Hematopoietic multipotent progenitor cell treated with erythropoietin and hydrocortisone succinate and interleukin-3 and kit ligand, for 4 days (in vitro differentiated cells): Measurements from ENCODE around the gene IFT43.

ENCODE experiments used
- DNase-seq: peaks from one replicate; pipeline ENCODE4 v3.0.0-alpha.2; 2015

Gene IFT43

DNA sequence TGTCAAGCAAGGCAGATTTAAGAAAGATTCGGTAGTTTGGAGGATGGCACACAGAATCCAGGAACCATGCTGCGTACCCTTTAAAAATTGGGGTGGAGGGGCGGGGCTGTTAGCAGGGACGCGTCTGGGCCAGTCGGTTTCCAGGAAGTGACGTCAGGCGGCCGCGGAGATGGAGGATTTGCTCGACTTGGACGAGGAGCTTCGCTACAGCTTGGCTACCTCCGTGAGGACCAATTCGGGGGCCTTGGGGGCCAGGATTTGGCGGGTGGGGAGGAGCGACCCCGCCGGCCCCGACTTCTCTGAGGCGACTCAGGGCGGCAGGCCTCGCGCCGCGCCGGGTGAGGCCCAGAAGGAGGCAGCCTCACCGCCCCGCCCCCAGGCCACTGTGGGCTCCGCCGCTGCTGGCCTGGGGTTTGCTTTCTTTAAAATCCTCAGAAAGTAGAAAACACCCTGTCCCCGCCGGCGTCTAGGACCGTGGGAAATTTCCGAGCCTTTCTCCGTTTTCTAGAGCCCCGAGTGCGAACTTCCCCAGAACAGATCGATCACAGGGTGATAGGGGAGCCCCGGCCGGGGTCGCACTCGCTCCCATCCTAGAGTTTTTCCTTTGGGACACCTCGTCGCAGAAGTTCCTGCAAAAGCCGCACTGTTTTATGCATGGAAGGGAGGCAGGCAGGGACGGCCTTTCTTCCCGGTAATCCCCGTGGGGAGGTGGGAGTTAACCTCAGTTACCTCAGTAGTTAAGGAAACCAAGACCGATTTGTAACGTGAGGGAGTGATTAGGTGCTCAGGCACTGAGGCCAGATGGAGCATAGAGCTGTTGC is at the start of gene IFT43:
Gene IFT43 (plus strand): TSS at position 146 of the 821 bp plus-strand sequence. CDS start 24 bp downstream, at position 170.
- DNase-seq: peak; percentile 95

DNA sequence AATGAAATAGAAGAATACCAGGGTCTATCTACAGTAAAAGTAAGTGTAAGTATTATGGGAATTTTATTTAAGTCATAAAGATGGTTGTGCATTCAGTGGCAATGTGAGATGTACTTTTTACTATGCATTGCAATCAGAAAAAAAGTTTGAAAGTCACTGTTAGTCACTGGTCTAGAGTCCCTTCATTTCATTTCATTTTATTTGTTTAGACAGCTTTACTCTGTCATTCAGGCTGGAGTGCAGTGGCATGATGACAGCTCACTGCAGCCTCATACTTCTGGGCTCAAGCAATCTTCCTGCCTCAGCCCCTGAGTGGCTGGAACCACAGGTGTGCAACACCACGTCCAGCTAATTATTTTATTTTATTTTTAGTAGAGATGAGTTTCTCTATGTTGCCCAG is 46.4 kb upstream of the IFT43 start:
- DNase-seq: no peak

DNA sequence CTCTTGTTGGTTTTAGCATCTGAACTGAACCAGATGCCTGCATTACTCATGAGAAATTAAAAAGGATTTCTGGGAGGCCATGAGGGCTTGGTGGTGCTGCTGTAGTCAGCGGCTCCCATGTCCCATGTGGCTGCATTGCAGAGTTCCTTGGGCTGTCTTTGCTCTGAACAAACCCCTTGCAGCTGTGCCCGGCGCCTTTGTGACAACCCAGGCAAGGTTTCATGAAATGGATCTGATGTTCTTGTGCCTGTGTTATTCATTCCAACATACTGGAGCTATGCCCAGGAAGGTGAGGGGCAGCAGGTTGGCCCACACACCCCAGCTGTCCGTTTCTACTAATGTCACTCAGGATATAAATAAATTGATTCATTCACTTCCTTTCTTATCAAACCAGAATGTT is 44.5 kb upstream of the IFT43 start:
- DNase-seq: no peak

DNA sequence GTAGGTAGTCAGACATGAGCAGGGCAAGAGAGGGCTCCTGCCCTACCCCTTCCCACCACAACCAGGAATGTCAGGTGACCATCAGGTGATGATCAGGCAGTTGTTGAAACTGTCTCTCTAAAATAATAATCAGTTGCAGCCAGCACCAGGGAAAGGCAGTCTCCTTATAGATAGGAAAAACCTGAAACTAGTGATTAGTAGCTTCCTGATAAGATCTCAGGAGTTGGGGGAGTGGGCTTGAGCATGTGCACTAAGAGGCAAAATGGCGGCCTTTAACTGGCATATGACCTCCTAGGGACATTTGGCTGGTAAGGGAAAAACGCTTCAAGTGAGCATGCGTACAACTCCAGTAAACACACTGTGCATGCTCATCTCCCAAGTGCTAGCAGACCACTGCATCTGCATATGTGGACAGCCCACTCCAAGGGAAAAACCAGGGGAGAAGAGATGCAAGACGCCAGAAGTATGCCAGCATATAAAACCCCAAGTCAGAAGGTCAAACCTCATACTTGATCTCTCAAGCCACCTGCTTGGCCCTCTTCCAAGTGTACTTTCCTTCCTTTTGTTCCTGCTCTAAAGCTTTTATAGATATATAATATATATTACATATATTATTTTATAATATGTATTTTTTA is 40.8 kb upstream of the IFT43 start:
- peak; percentile 13 for DNase-seq

DNA sequence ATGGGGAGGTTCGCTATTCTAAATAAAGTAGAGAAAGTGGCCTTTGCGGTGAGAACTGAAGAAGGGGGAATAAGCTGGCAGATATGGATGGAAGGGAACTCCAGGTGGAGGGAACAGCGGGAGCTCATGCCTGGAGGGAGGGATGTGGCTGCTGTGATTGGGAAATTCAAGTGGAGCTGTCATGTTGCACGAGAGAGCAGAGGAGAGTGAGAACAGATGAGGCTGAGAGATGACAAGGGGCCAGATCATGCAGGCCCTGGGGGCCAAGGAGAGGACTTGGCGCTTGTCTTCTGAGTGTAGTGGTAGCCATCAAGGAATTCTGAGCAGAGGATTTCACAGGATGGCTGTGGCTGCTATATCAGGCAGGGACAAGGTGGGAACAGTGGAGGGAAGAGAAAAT is 38.8 kb upstream of the IFT43 start:
- DNase-seq: no peak

DNA sequence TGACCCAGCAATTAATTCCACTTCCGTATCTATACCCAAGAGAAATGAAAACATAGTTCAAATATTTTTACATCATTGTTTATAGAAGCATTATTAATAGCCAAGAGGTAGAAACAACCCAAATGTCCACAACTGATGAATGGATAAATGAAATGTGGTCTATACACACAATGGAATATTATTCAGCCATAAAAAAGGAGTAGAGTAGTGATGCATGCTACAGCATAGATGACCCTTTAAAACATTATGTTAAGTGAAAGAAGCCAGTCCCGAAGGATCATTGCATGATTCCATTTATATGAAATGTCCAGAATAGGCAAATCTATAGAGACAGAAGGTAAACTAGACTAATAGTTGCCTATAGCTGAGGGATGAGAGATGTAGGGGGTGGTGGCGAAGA is 33.1 kb upstream of the IFT43 start:
- no peak for DNase-seq

DNA sequence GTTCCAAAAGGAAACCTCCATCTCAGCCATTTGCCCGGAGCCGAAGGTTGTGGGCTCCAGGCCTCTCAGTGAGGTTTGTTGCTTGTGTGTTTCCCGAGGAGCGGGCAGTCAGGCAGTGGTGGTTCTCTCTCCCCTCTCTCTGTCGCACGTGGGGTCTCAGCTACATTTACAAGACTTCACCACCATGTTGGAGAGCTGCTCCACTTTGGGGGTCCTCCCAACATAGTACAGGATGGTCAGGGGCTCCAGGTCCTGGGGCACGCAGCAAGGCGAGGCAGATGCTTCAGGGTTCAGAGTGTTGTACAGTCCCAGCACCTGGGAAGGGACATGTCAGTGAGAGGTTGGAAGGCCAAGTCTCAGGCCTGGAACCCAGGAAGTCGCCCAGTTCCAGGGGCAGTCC is 26.5 kb upstream of the IFT43 start:
- no peak for DNase-seq

DNA sequence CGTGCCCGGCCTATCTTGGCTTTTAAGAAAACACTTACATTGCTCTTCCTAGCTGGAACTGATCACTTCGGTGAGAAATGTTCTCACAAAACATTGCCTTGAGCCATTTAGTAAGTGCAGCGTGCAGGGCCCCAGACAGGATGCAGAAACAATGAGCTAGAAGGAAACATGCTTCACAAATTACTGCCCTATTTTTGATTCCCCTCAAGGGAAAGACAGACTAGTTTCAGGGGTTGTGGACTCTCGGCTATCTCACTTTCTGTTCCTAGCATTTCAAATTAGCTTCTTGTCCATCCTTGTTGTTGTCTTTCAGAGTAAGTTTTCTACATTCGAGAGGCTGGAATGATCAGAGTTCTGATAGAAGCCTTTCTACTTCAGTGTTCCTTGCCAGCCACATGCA is 25.3 kb upstream of the IFT43 start:
- no peak for DNase-seq

DNA sequence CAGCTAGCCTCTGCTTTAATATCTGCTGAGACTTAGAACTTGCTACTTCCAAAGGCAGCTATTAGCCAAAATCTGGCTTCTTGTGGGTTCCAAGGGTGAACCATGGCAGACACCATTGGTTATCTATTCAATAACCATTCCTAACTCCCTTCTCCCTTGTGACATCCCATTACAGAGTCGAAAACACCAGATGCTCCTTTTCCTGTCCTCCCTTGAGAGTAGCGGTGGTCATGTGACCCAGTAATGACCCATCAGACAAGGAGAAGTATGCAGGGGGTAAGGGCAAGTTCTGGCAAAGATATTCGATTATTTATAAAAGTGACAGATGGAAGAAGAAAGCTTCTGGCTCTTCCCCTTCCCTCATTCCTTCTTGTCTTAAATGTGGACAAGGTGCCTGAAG is 23.9 kb upstream of the IFT43 start:
- no peak for DNase-seq

DNA sequence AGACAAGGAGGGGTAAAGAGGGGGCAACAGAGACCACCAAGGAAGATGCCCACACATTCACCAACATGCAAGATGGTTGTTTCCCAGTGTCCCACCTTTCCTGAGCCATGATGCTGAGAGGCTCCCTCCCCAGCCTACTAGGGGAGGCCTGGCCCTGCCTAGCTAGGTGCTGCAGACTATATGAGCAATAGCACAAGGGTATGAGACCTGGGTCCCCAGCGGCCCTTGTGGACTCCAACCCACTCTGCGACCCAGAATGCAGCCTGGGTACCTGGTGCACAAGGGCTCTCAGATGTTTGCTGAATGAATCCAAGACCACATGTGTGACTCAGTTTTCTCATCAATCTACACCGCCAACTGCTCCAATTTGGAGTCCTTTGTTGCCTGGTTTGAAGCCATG is 17.7 kb upstream of the IFT43 start:
- DNase-seq: no peak

DNA sequence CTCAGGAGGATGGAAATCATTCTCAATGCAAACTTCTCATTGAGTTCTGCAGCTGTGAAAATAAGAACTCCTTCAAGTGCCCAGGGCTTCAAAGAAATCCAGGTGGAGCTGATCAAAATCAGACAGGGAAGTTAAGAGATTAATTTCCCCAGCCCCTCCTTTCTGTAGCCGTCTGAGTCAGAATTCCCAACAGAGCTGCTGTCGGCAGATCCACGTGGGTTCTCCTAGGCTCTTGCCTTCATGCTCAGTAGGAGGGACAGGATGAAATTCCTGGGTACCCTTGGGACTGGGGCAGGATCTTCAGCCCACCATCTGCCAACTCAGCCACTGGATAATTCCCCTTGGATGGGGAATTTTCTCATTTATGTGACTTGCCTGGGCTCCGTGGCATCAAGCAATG is 17.1 kb upstream of the IFT43 start:
- no peak for DNase-seq

DNA sequence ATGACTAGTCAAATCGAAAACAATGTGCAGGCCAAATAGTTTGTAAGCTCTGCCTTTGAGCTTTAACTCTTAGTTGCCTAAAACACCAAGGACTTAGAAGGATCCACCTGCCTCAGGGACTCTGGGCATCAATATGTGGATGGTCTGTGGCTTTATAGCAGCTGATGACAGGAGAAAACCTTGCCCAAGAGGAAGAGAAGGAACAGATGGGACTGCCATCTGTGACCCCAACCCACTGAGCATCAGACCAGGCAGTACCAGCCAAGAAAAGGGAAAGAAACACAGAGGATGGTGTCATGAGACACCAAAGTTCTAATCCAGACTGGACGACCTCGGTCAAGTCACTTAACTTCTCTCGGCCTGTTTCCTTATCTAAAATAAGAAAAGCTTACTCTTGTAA is 16.4 kb upstream of the IFT43 start:
- DNase-seq: no peak

DNA sequence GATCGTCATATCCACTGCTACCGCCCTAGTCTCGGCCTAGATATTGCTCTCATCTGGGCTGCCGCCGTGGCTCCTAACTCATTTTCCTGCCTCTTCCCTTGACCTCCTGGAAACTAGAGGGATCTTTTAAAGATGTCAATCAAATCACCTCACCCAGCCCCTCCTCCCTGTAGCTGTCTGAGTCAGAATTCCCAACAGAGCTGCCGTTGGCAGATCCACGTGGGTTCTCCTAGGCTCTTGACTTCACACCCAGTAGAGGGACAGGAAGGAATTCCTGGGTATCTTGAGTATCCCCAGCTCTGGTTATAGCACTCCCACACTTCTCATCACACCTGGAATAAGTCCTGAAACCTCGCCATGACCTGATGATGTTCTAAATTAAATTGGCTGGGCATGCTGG is 15.7 kb upstream of the IFT43 start:
- DNase-seq: no peak

DNA sequence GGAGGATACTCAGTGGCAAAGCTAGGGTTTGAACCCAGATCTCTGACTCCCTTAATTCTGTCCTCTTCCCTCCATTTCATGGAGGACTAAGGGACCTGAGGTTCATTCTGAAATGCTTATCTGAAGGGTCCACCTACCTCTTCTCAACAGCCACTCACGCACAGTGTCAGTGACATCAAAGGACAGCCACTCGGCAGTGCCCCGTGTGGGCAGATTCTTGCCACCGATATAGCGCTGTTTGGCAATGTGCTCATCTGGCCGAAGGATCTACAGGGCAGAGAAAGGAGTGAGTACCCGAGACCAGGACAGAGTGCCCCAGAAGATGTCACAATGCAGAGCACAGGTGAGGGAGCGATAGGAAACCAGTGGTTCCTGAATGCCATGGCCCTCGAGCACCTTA is 14.6 kb upstream of the IFT43 start:
- DNase-seq: peak; percentile 20

DNA sequence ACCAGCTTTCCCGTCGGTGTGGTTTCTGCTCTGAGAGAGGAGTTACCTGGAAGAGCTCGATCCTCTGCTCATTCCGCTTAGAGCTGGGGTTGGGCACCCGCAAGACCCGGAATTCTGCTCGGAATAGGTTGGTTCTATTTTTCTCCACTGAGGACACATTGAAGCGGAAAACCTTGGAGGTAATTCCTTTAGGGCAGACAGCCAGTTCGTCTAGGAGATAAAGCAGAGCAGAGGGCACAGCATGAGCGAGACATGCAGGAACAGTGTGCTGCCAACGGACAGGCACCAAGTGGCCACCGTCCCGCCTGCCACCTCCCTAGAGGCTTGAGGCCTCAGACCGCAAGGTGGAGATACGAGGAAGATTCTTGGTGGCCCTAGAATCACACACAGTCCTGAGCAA is 14.1 kb upstream of the IFT43 start:
- DNase-seq: no peak

DNA sequence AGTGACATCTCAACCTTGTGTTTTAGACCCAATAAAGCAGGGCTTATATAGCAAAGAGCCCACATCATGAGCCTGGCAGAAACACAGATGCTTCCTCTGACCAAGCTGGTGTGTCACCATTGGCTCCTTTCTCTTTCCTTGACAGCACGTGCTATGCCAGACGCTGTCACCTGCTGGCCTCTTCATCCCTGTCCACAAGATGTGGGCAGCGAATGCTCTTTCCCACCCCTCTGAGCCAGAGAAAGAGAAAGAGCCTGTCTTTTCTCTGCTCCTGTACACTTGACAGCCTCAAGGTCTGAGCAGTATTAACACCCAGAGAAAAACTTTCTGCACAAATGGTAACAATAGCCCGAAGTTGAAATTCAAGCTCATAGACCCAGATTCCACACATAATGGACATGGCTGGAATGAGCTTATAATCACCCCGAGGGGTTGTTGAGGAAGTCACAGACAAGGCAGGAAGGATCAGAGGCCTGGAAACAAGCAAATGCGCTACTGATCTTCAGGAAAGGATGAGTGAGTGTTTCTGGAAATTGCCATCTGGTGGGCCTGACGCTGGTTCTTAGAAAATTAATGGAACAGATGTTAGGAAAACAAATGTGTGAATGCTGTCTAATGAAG is 12.7 kb upstream of the IFT43 start:
- no peak for DNase-seq

DNA sequence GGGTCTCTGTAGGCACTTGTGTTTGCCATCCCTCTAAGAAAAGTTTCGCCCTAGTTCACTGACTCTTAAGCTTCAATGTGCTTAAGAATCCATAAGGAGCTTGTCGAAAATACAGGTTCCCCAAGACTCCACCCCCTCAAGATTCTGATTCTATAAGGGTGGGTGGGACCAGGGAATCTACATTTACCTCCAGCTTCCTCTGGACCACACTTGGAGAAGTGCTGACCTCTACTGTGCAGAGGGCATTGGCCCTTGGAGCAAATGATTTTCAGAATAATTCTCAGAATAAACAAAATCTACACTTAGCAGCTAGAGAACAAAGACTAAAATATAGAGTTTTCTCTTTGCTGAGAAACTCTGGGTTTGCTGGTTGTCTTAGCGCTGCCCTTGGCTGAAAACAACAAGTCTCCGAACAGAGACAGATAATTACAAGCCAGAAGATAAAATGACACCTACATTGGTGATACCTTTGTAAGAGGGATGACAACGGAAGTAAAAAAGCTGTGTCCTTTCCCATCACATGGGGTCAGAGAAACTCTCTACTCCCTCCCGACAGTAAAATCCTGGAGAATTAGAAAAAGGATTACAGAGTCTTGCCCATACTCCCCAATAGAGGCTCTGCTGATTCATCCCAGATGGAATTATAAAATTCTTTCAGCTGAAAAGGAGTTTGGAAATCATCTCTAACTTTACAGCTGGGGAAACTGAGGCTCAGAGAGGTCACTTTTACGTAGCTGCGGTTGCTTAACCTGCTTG is 8.6 kb upstream of the IFT43 start:
- DNase-seq: no peak

DNA sequence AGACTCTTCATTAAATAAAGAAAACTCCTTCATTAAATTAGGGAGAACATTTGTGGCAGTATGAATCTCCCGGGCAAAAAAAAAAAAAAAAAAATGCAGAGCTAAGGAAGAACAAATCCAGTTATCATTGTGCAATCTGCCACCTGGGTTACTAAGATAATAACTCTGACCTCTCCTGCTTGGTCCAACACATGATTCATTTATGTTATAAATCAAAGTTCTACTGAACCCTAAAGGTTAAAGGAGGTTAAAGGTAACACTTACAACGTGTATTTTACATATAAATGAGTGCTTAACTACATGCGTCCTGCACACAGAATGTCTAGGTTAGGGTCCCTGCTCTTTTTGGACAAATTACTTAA is 8.0 kb upstream of the IFT43 start:
- no peak for DNase-seq

DNA sequence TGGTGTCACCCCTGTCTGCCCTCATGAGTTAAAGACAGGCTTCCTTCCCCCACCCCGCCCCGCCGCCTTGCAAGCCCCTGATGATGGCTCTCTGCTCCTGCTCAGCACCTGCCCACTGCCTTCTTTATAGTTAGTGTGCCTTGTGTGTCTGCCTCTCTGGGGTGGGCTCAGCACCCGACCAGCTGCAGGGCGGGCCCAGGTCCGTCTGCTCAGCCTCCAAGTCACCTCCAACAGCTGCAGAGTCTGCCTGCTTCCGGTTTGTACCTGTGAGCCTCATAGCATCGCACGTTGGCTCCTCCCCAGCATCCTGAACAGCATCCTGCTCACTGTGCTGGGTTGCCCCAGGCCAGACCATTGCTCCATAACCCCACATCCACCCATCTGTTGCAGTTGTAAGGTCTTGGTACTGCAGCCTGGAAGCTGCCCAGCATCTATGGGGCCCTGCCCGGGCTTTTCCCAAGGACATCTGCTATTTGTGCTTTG is 7.3 kb upstream of the IFT43 start:
- no peak for DNase-seq

DNA sequence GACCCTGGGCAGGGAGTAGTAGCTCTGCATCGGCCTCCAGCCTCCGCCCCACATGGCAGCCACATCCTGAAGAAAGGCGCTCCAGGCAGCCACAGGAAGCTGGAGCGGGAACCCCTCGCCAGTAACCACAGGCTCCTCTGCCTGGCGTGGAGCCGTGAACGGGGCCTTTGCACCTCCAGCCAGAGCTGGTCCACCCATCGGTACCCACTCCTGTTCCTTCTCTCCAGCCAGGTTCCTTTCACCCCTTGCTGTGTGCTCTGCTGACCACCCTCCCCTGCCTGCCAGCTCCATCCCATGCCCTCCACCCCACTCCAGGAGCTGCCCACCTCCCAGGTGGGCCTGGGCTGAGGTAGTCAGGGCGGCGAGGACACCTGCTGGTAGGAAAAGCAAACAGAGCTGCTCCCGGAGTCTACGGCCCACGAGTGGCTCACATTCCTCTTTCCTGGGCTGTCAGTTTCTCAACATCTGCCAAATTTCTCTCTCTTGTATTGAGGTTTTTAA is 6.4 kb upstream of the IFT43 start:
- peak; percentile 48 for DNase-seq

DNA sequence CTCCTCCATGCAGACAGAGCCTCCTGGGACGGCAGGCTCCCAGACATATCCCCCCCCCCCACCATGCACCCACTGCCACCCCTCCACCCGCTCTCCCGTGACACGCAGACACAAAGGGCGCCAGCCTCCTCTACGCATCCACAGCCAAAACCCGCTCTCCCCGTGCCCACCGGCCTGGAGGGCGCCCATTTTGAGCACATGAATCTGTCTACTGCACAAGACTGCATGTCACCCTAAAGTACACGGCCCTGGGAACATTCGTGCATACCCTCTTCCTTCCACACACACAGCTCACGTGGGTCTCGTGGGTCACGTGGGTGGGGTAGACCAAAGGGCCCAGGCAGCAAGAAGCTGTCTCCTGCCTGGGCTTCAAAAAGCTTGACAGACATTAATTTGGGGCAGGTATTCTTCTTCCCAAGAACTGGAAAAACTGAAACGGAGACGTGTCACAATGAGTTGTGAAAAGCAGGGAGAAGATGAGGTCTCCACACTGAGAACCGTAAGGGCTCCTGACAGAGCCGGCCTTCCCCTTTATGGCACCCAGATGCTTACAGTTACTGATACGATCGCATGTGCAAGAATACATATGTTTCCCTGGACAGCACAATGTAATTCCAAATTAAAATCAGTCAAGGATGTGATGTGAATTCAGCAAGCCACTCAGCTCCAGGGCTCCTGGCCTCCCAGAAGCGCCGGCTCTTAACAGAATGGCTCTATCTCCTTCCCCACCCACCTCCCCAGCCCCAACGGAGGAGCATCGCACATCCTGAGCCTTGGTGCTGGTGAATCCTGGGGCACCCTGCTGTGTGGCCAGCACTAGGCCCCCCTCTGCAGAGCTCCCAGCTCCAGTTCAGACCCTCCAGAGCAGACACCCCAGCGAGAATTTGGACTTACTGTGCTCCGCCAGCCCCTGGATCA is 5.7 kb upstream of the IFT43 start:
- DNase-seq: no peak

DNA sequence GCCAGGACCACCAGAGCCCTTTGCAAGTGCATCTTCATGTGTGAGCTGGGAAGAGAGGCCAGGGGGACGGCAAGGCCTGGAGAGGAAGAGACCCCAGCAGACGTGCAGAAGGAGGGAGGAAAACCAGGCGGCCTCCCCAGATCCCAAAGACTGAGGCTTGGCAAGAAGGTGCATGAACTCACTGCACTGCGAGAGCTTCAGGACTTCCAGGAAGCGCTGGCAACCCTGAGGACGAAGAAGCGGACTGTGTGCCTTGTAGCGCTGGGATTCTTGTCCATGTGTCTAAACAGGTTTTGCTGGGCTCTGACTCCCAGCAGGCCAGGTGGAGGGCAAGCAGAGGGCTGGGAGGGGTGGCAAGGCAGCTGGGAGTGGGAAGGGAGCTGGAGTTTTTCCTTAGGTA is 4.7 kb upstream of the IFT43 start:
- DNase-seq: no peak
